ENCODE measurements around the gene ANKIB1. TPM values are rescaled to one million over a fixed set of nuclear protein-coding genes. Genes with fewer than 3 reads are reported as not detected.

ANKIB1 gene
- total RNA-seq, 1 experiment from 2014 or later: 49.6 TPM

DNA sequence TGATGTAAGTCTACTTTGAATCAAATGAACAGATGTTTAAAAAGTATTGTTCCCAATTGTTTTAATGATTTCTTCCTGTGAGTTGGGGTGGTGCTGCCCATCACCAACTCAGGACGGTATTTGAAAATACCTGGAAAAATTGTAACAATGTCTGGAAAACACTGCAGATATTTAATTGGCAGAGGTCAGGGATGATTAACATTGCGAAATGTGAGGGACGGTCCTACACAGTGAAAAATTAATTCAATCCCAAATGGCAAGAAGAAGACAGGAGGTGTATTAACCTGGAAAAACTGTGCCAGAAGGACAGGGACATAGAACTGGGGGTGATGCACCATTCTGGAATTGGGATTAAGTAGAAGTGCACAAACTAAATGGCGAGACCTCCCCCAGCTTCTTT lies 29.6 kb downstream of the ANKIB1 start:
- no peaks in the 10 kb centered on the region for H3K36me3 Mint-ChIP-seq (ENCODE audit: insufficient read depth, unreplicated experiment)
- H3K27me3 Mint-ChIP-seq (ENCODE audit: unreplicated experiment): no peaks in the 10 kb centered on the region
- H3K4me3 Mint-ChIP-seq (ENCODE audit: low read depth, unreplicated experiment): no peak overlapping the region
- no peaks in the 10 kb centered on the region for H3K4me1 Mint-ChIP-seq (ENCODE audit: low read depth, unreplicated experiment)
- no peak overlapping the region for H3K27ac Mint-ChIP-seq (ENCODE audit: unreplicated experiment)
- H3K9me3 Mint-ChIP-seq (ENCODE audit: low read depth, unreplicated experiment): no peaks in the 10 kb centered on the region
- intact Hi-C loops (cut with micrococcal nuclease; ENCODE audit: unreplicated experiment): no loop called here
- no peak for DNase-seq
- CTCF ChIA-PET: no interaction called here
- BruUV-seq (replicated peaks): no TSS peak
- TF ChIP-seq, protein P1, sequence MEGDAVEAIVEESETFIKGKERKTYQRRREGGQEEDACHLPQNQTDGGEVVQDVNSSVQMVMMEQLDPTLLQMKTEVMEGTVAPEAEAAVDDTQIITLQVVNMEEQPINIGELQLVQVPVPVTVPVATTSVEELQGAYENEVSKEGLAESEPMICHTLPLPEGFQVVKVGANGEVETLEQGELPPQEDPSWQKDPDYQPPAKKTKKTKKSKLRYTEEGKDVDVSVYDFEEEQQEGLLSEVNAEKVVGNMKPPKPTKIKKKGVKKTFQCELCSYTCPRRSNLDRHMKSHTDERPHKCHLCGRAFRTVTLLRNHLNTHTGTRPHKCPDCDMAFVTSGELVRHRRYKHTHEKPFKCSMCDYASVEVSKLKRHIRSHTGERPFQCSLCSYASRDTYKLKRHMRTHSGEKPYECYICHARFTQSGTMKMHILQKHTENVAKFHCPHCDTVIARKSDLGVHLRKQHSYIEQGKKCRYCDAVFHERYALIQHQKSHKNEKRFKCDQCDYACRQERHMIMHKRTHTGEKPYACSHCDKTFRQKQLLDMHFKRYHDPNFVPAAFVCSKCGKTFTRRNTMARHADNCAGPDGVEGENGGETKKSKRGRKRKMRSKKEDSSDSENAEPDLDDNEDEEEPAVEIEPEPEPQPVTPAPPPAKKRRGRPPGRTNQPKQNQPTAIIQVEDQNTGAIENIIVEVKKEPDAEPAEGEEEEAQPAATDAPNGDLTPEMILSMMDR (IDR thresholded peaks at IDR 0.05; ENCODE audit: unreplicated experiment): no peak

DNA sequence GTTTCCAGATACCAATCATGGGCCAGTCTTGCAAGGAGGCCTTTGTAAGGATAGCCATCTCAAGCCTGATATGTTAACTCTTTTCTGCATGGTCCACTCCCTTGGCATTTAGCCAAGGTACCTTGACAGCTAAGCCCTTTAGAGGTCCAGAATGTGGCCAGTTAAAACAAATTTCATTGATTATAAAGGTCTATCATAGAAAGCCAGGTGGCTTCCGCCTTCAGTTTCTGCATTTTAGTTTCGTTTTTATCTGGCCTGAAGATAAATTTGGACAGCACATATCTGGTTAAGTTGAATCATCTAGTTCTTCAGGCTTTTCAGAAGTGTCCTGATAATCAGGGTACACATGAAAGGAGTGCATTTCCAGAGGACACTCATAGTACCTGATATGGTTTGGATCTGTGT lies 30.7 kb downstream of the ANKIB1 start:
- no TSS peak for BruUV-seq (replicated peaks)
- Mint-ChIP-seq H3K27me3 (ENCODE audit: unreplicated experiment) (no peaks in the 10 kb centered on the region), H3K4me1 (ENCODE audit: low read depth, unreplicated experiment) (no peaks in the 10 kb centered on the region), H3K4me3 (ENCODE audit: low read depth, unreplicated experiment) (no peak overlapping the region), H3K36me3 (ENCODE audit: insufficient read depth, unreplicated experiment) (no peaks in the 10 kb centered on the region), H3K27ac (ENCODE audit: unreplicated experiment) (no peak overlapping the region), H3K9me3 (ENCODE audit: low read depth, unreplicated experiment) (no peaks in the 10 kb centered on the region)
- TF ChIP-seq, protein P1 (IDR thresholded peaks at IDR 0.05; ENCODE audit: unreplicated experiment): no peak
- intact Hi-C loops (cut with micrococcal nuclease; ENCODE audit: unreplicated experiment): no loop called here
- DNase-seq: no peak
- CTCF ChIA-PET: no interaction called here

DNA sequence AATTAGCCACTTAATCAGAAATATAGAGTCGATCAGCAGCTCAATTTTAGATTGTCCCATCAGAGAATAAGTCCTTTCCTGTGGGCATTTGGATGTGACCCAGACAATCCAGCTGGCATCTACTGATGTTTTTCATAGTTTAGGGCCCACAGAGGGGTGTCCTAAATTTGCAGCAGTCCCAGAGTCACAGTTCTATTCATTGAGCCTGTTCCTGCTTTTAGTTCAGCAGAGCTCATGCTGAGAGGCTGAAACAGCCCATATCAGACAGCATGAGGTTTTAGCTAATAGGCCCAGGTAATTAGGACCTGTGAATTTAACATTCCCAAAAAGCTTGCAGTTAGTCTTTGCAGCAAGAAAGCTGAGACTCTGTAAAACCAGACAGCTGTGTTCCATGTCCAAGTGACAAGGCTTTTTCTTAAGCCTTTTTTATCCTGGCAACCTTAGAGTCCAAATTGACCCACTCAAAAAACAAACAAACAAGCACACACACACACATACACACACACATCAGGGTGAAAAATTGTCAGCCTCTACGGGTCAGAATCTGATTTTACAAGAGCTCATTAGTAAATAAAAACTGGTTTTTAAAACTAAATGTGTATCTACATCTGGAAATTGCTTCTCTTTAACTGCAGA lies 33.7 kb downstream of the ANKIB1 start:
- no peaks in the 10 kb centered on the region for H3K9me3 Mint-ChIP-seq (ENCODE audit: low read depth, unreplicated experiment)
- no TSS peak for BruUV-seq (replicated peaks)
- TF ChIP-seq, protein P1 (IDR thresholded peaks at IDR 0.05; ENCODE audit: unreplicated experiment): no peak
- CTCF ChIA-PET: interaction anchor here (0.7 kb wide), 1 partner anchor 20 kb away, joined by 3 read pairs; no protein-coding TSS in a partner anchor
- intact Hi-C loops (cut with micrococcal nuclease; ENCODE audit: unreplicated experiment): no loop called here
- no peaks in the 10 kb centered on the region for H3K36me3 Mint-ChIP-seq (ENCODE audit: insufficient read depth, unreplicated experiment)
- no peak overlapping the region for H3K4me3 Mint-ChIP-seq (ENCODE audit: low read depth, unreplicated experiment)
- no peaks in the 10 kb centered on the region for H3K4me1 Mint-ChIP-seq (ENCODE audit: low read depth, unreplicated experiment)
- H3K27me3 Mint-ChIP-seq (ENCODE audit: unreplicated experiment): no peaks in the 10 kb centered on the region
- H3K27ac Mint-ChIP-seq (ENCODE audit: unreplicated experiment): no peak overlapping the region
- DNase-seq: no peak

DNA sequence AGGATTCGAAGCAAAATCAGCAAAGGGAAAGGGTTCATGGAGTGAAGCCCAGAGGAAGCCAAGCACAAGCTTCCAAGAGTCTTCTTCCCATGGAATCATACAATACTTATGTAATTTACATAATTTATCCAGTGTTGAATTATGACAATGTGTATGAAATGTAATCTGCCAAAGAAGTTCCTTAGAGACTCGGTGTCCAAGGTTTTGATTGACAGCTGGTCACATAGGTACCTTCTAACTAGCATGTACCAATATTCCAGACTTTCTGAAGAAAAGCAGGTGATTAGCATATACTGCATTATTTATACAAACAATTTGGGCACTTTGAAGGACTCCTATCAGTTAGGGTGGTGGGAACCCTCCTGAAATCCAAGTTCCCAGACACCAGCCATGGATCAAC lies 35.3 kb downstream of the ANKIB1 start:
- TF ChIP-seq, protein P1 (IDR thresholded peaks at IDR 0.05; ENCODE audit: unreplicated experiment): no peak
- no peak overlapping the region for H3K27ac Mint-ChIP-seq (ENCODE audit: unreplicated experiment)
- no peaks in the 10 kb centered on the region for H3K4me1 Mint-ChIP-seq (ENCODE audit: low read depth, unreplicated experiment)
- DNase-seq: no peak
- H3K9me3 Mint-ChIP-seq (ENCODE audit: low read depth, unreplicated experiment): no peaks in the 10 kb centered on the region
- no peak overlapping the region for H3K4me3 Mint-ChIP-seq (ENCODE audit: low read depth, unreplicated experiment)
- H3K27me3 Mint-ChIP-seq (ENCODE audit: unreplicated experiment): no peaks in the 10 kb centered on the region
- intact Hi-C loops (cut with micrococcal nuclease; ENCODE audit: unreplicated experiment): no loop called here
- no TSS peak for BruUV-seq (replicated peaks)
- H3K36me3 Mint-ChIP-seq (ENCODE audit: insufficient read depth, unreplicated experiment): no peaks in the 10 kb centered on the region
- CTCF ChIA-PET: no interaction called here
